ENCODE results near the gene RPL35.

The RPL35 gene

GRCh38 chr9:124854822-124855221 lies 6.9 kb downstream of the RPL35 start:
- TF ChIP-seq EZH2phosphoT487 (IDR thresholded peaks at IDR 0.05; ENCODE audit: borderline replicate concordance) (no peak), CTCF (conservative IDR thresholded peaks at IDR 0.05; ENCODE audit: low read length) (no peak)
- H3K9me2 ChIP-seq (replicated peaks; ENCODE audit: low read depth, low read length), result no peaks in the 10 kb centered on the region
- H3F3A ChIP-seq (ENCODE audit: low read depth), result peaks cover 6% of the 10 kb centered on the region; the same call in 1 of the 2 replicates
- H2AFZ ChIP-seq (ENCODE audit: low read length), result no peak overlapping the region
- no peaks in the 10 kb centered on the region for H3K27me3 ChIP-seq (ENCODE audit: insufficient read depth, low read length, poor library complexity, severe bottlenecking)
- H4K20me1 ChIP-seq (ENCODE audit: insufficient read depth, low read length, poor library complexity, severe bottlenecking), result peaks cover 34% of the 10 kb centered on the region
- peaks cover 36% of the 10 kb centered on the region for H3K79me2 ChIP-seq (ENCODE audit: insufficient read depth, low read length)
- peaks cover 13% of the 10 kb centered on the region for H3K4me1 ChIP-seq (ENCODE audit: insufficient read depth, low read length, poor library complexity, severe bottlenecking)
- H3K9ac ChIP-seq (ENCODE audit: low read depth, low read length, poor library complexity, severe bottlenecking), result no peak overlapping the region
- H3K4me2 ChIP-seq (ENCODE audit: low read depth, low read length, poor library complexity, severe bottlenecking), result no peak overlapping the region
- H3K9me3 ChIP-seq (ENCODE audit: insufficient read depth, low read depth, low read length), result no peaks in the 10 kb centered on the region
- no peak overlapping the region for H3K4me3 ChIP-seq (ENCODE audit: low read length, poor library complexity, severe bottlenecking)
- H3K36me3 ChIP-seq (ENCODE audit: insufficient read depth, low read length), result peaks cover 42% of the 10 kb centered on the region

- Histone ChIP-seq H3K4me3 (ENCODE audit: low read length, poor library complexity, severe bottlenecking) (no peak overlapping the region), H3K79me2 (ENCODE audit: insufficient read depth, low read length) (peaks cover 30% of the 10 kb centered on the region), H3K4me2 (ENCODE audit: low read depth, low read length, poor library complexity, severe bottlenecking) (no peak overlapping the region), H2AFZ (ENCODE audit: low read length) (no peak overlapping the region), H3K9me3 (ENCODE audit: insufficient read depth, low read depth, low read length) (no peaks in the 10 kb centered on the region), H3K36me3 (ENCODE audit: insufficient read depth, low read length) (peaks cover 35% of the 10 kb centered on the region; the same call in 1 of the 2 replicates), H4K20me1 (ENCODE audit: insufficient read depth, low read length, poor library complexity, severe bottlenecking) (peaks cover 27% of the 10 kb centered on the region), H3K4me1 (ENCODE audit: insufficient read depth, low read length, poor library complexity, severe bottlenecking) (peaks cover 7% of the 10 kb centered on the region), H3K9ac (ENCODE audit: low read depth, low read length, poor library complexity, severe bottlenecking) (no peak overlapping the region), H3K9me2 (replicated peaks; ENCODE audit: low read depth, low read length) (no peaks in the 10 kb centered on the region), H3K27me3 (ENCODE audit: insufficient read depth, low read length, poor library complexity, severe bottlenecking) (no peaks in the 10 kb centered on the region), H3F3A (ENCODE audit: low read depth) (peaks cover 6% of the 10 kb centered on the region; the same call in 1 of the 2 replicates)
- TF ChIP-seq EZH2phosphoT487 (IDR thresholded peaks at IDR 0.05; ENCODE audit: borderline replicate concordance) (no peak), CTCF (conservative IDR thresholded peaks at IDR 0.05; ENCODE audit: low read length) (no peak)
These were observed 7.6 kb downstream of the RPL35 start for GRCh38 chr9:124854161-124854560.

GRCh38 chr9:124853605-124854143 lies 8.1 kb downstream of the RPL35 start:
- Histone ChIP-seq H3K9me3 (ENCODE audit: insufficient read depth, low read depth, low read length) (no peaks in the 10 kb centered on the region), H3K9ac (ENCODE audit: low read depth, low read length, poor library complexity, severe bottlenecking) (no peak overlapping the region), H3K79me2 (ENCODE audit: insufficient read depth, low read length) (peaks cover 25% of the 10 kb centered on the region), H2AFZ (ENCODE audit: low read length) (no peak overlapping the region), H4K20me1 (ENCODE audit: insufficient read depth, low read length, poor library complexity, severe bottlenecking) (peaks cover 23% of the 10 kb centered on the region), H3K4me1 (ENCODE audit: insufficient read depth, low read length, poor library complexity, severe bottlenecking) (peaks cover 2% of the 10 kb centered on the region), H3K9me2 (replicated peaks; ENCODE audit: low read depth, low read length) (no peaks in the 10 kb centered on the region), H3K4me3 (ENCODE audit: low read length, poor library complexity, severe bottlenecking) (no peak overlapping the region), H3K4me2 (ENCODE audit: low read depth, low read length, poor library complexity, severe bottlenecking) (peak overlapping the region; percentile 82), H3F3A (ENCODE audit: low read depth) (peaks cover 6% of the 10 kb centered on the region; the same call in 1 of the 2 replicates), H3K36me3 (ENCODE audit: insufficient read depth, low read length) (peaks cover 30% of the 10 kb centered on the region; the same call in 1 of the 2 replicates), H3K27me3 (ENCODE audit: insufficient read depth, low read length, poor library complexity, severe bottlenecking) (no peaks in the 10 kb centered on the region)
- TF ChIP-seq EZH2phosphoT487 (IDR thresholded peaks at IDR 0.05; ENCODE audit: borderline replicate concordance) (no peak), CTCF (conservative IDR thresholded peaks at IDR 0.05; ENCODE audit: low read length) (no peak)
